Left colon (tissue), 2 donors: ENCODE results near the gene MAFG. TPM values are rescaled to one million over a fixed set of nuclear protein-coding genes. Genes with fewer than 3 reads are reported as not detected.
"Not testable (repeated sequence)": the region's sequence is repeated elsewhere in the genome, so short reads cannot be mapped to it uniquely, and the experiment has no call there.

Experiments used
- ATAC-seq: fragments of 200-7000 bp; cut with Tn5 transposase; one replicate; pipeline ENCODE4 v1.9.1; 2020; ENCODE audit warnings: mild to moderate bottlenecking, moderate library complexity
- DNase-seq, 2 donors: peaks; one replicate each; pipeline ENCODE4 v3.0.0-alpha.2; 2020
- intact Hi-C, 2 donors: fragments of 100-400 bp; cut with DNase I in 1 of 2; cut with micrococcal nuclease in 1 of 2; formaldehyde crosslinking; loops; one replicate each; pipeline versions ENCODE4 v1.11.2 to v1.14.0; 2022; cut with DNase I, micrococcal nuclease
- total RNA-seq, 2 donors: library from RNA; stranded (reverse); fragmentation: NEBNext Ultra II Directional; extraction: Animal tissue kit (Norgen Biotek cat#: 25700); gene quantifications; one replicate each; pipeline ENCODE4 v1.2.1, GENCODE V29; 2021
- donor health status: DM: no; HTN: no; CAD: no.
- donor health status: DM: yes; HTN: yes; CAD: no.

MAFG gene
- total RNA-seq, 2 donors from 2014 or later = 17.8 to 19.7 TPM

DNA sequence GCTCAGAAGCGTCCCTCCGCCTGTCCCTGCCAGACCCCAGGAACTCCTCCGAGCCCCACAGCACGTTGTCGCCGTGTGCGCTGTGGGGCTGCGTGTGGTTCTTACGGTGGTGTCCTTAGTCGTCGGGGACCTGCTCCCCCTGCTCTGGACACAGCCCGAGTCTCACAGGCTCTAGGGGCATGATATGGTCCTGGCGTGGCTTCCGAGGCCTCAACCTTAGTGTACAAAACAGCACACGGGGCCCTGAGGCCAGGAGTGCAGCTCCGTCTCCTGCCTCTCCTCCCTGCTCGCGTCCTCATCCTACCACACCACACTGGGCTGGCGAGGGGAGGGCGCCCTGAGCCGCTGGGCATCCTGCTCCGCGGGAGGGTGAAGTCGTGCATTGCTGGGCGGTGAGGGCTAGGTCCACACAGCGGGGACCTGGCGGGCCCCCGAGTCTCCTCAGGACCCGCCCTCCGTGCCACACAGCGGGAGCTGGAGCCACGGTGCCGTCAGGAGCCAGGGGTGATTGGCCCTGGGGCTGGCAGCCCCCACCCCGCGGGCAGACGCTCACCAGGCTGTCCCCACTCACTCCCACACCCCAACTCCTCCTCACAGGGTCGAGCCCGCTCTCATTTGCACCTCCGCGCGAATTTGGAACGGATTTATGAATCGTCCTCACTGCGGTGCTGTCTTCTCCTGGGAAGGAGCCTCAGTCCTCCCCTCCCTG is 1.2 kb upstream of the MAFG start:
- ATAC-seq (no peak), DNase-seq (peak in 1 of 2 donors; percentile 29)
- intact Hi-C loops = no loop called here

DNA sequence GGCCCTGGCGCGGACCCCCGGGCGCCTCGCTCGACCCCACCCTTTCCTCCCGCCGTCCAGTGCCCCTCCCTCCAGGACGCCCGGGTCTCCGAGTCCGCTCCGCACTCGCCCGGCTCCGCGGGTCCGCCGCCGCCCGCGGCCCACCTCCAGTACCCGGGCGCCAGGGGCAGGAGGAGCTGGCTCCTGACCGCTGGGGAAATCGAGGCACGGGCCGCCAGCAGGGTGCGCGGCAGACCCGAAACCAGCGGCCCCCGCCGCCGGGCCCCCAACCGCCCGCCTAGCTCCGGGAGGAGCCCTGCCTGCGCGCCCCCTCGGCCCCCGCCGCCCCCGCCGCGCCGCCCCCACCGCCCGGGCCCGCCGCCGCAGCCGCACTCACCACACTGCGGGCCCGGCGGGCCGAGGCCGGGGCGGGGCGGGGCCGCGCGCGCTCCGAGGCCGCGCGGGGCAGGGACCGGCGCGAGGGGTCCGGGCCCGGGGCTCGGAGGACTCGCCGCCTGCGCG is 333 bp downstream of the MAFG start:
- no peak for ATAC-seq
- intact Hi-C loops = no loop called here
- peak in 1 of 2 donors; percentile 45 for DNase-seq

DNA sequence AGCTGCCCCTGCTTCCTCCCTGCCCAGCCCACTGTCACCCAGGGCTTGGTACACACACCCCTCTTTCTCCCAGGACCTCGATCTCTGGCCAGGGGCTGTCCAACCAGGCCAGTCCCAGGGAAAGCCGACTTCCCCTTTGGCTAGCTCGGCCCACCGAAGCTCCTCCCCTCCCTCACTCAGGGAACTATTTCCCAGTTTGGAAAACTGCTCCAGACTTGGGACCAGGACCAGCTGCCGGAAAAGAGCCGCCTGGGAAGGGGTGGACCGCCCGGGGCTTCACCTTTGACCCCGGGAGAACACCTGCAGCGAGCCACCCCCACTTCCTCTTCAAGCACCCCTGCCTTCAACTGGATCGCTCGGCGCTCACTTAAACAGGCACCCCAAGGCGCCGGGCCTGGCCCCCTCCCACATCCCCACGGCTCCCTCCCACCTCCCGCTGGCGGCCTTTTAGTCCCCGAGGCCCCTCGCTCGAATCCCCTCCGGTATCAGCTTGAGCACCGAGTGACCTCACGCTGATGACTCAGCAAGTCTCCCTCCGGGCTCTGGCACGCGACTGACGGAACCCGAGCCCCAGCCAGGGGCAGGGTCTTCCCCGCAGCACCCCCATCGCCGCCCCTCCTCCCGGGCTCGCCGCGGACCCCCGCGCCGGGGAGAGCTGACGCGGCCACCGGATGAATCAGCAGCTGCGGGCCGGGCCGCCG is 934 bp downstream of the MAFG start:
- peak; percentile 86 to 96 for DNase-seq
- ATAC-seq = peak; percentile 72
- intact Hi-C loops = no loop called here

DNA sequence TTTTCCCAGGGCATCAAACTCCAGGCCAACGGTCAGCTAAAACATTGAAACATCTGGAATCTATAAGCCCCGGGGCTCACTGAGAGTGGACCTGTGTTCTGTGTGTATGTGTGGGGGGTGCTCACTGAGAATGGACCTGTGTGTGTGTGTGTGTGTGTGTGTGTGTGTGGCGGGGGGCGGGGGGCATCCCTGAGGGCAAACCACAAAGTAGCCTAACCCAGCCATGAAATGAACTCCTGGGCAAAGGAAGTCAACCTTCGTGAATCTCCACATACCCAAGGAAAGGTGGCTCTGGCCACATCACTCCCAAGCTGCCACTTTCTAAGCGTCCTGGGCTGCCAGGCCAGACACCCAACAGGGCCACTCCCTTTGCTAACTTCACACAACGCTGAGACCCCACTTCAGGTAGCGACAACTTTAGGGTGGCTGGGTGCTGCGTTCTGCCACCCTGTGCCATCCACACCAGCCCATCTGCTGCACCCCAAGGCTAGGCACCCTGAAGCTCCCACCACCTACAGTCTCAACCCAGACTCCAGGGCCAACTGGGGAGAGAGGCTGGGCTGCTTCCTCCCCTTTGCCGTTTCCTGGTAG is 1.6 kb downstream of the MAFG start:
- ATAC-seq (peak; percentile 1), DNase-seq (no peak)
- intact Hi-C loops = no loop called here

DNA sequence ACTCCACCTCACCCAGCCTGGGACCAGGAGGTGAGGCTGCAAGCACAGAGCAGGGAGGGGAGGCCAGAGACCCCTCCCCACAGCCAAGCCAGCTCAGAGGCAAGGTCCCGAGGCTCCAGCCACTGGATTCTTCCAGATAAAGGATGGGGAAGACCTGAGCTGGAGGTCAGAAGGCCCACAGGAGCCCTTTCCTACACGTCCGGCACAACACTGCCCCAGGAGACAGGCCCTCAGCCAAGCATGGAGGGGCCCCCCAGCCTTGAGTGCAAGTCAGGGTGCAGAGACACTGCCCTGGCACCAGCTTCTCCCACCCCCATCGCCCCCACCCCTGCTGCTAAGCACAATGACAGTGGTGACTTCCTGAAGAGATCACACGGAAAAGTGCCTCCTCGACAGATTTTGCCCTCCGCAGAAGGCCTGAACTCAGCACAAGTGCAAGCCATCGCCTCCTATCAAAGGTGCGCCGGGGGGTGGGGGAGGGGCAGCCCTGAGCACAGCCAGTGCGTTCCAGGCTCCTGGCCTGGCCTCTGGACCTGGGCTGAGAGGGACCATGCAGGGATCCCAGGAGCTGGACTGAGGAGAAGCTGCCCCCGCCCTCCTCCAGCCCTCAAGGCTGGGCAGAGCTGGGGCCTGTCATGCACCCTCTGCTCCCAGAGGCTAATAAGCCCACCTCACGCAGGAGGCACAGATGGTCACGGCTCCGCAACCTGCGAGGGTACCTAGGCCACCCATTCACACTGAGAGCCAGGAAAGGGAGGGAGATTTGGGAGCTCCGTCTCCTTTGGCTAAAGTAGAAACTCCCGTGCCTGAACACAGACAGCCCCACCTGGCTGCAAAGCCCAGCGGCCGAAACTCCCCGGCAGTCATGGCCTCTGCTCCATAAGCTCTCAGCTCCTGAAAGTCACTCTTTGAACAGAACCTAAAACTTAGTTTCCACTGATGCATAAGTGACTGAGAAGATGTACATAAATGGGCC is 2.7 kb downstream of the MAFG start:
- intact Hi-C loops = no loop called here
- DNase-seq (no peak), ATAC-seq (no peak)

DNA sequence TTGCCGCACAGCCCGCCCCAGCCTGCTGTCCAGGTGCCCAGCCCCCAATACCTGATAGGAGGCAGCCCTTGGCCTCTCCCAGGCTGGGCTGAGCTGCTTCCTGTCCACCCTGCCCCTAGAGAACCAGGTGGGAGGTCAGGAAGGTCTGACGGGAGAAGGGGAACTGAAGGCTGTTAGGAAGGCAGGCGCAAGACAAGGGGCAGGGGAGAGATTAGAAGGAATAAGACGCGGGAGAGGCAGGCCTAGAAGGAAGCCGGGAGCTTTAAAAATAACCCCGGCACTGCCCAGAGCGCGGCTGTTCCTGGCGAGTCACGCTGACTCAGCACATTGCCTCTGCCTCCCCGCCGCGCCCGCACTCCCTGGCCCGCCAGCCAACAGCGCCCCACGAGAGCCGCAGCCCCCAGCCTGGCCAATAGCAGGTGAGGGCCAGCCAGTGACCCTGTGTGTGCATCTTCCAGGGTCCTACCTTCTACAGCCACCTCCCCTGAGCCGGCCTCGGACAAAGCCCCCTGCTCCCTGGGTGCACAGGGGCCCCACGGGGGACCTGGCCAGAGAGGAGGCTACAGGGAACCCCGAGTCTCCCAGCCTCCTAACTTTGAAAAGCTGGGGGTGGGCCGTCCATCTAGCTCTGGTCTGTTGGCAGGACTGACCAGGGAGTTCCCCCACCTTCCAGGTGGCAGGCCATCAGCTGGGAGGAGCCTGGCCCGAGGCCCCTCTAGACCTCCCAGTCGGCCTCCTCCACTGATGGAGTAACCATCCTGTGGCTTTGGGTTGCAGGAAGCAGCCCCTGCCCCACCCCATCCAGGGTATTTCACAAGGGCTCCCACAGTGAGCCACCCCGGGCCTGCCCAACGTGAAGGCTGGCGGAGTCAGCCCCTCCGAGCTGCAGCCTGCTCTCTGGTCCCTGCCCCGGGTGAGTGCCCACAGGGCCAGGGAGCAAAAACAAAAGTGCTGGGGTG is 4.0 kb downstream of the MAFG start:
- ATAC-seq = peak; percentile 46
- peak; percentile 84 to 87 for DNase-seq
- intact Hi-C loops = no loop called here

DNA sequence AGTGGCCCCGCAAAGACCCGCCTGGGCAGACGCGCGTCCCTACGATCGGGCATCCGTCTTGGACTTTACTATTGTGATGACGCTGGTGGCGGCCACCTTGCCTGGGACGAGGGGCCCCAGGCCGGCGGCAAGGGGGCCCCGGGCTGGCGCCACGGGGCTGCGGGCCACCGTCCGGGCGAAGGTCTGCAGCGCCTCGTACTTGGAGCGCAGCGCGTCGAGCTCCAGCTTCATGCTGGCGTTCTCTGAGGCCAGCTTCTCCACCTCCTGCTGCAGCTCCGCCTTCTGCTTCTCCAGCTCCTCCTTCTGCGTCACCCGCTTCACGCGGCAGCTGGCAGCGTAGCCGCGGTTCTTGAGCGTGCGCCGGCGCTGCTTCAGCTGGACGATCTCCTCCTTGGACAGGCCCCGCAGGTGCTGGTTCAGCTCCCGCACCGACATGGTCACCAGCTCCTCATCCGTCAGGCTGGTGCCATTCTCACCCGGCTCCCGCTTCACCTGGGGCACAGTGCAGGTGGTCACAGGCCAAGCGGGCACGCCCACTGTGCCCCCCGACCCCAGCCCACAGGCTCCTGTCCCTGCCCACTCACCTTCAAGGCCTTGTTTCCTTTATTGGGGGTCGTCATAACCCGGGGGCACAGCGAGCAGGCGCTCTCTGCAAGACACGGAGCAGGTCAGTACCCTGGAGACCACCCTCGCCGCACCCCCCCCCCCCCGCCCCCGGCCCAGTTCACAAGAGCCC is 4.8 kb downstream of the MAFG start:
- ATAC-seq (no peak), DNase-seq (no peak)
- intact Hi-C loops = no loop called here

DNA sequence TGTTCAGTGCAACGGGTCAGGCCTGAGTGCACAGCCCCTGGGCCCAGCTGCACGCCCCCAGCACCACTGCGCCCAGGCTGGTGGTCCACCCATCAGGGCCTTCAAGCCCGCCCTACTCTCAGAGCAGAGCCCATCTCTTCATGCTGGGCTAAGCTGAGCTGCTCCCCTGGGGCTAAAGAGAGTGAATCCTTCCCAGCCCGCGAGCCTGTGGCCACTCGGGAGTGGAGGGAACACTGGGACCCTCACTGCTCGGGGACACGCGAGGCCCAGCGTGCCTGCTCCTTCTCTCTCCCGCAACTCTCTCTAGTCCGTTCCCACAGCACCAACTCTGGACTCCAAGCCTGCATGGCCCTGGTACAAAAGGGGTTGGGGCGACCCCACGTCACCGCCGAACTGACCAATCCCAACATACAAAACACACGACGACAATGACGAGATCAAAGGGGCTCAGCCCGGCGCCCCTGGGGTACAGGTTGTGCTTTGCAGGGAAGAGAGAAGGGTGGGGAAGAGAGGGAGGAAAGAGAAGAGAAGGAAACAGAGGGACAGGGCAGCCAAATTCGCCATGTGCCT is 5.5 kb downstream of the MAFG start:
- DNase-seq (no peak), ATAC-seq (no peak)
- intact Hi-C loops = no loop called here

DNA sequence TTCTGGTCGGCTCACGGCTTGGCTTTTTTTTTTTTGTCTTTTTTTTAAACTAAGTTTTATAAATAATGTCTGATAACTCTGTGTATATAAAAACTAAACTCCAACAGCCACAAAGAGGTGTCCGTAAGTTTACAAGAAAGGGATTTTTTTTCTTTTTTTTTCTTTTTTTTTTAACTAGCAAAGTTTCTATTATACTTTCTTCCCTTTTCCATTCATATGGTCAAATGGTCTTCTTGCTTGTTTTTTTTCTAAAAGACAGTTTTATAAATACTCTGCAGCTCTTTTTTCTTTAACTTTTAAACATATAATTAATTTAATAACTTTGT is 6.0 kb downstream of the MAFG start:
- DNase-seq = no peak
- no peak for ATAC-seq
- intact Hi-C loops = no loop called here

DNA sequence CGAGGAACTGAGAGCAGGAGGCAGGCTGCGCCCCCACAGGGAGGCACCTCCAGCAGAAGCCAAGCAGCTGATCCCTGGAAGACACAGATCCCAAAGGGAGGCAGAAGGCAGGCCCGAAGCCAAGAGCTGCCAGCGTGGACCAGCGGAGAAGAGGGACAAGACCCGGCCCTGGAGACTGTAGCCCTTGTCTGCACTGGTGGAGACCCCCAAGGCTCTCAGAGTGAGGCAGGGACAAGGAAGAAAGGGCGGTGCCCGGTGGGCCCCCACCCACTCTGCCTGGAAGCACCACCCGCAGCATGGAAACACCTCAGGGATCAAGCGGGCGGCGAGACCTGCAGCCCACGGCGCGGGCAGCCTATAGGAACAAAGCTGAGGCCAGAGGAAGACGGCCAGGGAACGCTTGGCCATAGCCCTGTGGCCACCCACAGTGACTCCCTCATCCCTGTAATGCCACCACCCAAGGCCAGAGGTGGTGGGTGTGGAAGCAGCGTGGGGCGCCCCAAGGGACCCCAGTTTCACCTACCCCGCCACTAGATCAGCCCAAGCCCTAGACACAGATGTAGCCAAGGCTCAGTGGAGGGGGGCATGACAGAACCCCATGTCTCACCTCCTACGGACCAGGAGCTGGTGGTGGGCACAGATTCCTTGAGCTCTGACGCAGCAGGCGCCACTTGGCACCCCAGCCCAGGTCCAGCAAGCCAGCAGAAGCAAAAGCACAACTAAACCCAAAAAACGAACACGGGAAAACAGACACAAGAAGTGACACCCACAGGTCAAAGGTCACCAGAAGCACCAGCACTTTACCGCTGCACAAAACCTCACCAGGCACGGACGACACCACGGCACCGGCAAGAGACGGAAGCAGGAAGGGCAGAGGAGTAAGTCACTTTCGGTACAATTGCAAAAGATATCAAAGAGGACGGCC is 6.7 kb downstream of the MAFG start:
- no peak for ATAC-seq
- DNase-seq = no peak
- intact Hi-C loops = no loop called here

DNA sequence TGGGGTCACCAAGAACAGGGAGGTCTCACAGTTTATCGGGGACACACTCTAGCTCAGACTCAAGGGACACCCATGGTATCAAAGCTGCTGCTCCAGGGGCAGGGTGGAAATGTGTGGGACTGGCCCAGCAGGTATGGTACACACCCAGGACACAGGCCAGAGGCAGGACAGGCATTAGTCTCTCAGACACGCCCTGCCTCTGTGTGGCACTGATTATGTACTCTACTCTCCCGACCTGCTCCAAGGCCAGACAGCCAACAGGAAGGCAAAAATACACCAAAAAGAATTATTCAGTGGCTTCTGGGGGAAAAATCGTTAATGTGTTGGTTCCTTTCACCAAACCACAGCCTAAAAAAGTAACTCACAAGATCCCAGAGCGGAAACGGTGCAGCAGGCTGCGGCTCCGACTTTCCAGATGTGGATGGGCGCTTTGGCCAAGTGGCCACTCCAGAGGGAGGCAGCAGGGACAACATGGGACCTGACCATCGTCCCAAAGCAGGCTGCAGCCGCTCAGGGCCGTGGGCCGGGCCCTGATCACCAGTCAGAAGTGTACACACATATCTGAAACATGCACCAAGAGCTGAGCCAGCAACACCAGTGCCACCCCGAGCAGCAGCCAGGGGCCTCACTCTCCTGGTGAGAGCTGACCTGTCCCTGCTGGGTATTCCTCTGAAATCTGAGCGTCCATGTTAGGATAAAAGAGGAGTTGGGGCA is 8.5 kb downstream of the MAFG start:
- DNase-seq = peak; percentile 82 to 88
- intact Hi-C loops = no loop called here
- peak; percentile 82 for ATAC-seq

DNA sequence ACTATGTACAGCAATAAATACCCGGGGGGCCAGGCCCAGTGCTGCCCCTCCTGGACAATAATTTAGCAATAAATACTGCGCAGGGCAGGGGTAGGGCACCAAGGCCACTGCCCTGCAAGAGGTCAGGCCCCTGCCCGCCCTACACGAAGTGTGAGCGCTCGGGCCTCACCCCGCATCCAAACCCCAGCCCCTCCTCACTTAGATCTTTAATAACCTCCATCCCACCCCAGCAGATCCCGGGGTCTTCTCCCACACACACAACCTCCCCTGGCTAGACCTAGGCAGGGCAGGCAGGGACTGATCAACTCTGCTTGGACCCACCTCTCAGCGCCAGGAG is 9.2 kb downstream of the MAFG start:
- peak; percentile 18 for ATAC-seq
- intact Hi-C loops, DNase-seq: not testable (repeated sequence)

DNA sequence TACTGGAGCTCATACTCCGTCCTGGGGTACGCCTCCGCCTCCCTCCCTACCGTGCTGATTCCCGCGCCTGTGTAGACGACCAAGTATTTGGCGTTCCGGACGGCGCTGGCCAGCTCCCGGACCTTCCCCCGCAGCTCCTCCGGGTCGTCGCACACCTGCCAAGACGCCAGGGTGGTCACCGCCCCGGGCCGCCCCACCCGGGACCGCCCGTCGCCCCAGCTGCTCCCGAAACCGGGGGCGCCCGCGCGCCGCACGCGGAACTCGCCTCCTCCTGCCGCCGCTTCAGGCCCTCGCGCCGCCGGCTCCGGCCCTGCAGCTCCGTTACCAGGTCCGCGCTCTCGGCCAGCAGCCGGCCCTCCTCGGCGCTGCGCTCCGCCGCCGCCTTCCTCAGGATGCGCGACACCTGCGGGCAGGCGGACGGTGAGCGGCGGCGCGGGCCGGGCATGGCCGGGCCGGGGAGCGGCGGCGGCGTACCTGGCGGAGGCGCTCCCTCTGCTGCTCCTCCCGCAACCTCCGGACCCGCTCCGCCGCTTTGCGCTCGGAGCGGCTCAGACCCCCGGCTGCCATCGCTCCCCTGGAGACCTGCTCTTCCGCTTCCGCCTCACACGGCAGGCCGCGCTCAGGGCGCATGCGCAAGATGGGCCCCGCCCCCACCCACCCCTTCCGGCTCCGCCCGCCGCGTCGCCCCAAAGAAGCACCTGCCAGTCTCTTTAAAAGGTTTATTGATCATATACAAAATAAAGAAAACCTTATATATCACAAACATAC is 9.8 kb downstream of the MAFG start, which contains the start of gene SIRT7:
Gene SIRT7 (minus strand): TSS at position 612 of the 768 bp plus-strand sequence. CDS start 45 bp downstream, at position 567.
- peak; percentile 75 for ATAC-seq
- intact Hi-C loops = no loop called here
- peak; percentile 73 to 82 for DNase-seq

DNA sequence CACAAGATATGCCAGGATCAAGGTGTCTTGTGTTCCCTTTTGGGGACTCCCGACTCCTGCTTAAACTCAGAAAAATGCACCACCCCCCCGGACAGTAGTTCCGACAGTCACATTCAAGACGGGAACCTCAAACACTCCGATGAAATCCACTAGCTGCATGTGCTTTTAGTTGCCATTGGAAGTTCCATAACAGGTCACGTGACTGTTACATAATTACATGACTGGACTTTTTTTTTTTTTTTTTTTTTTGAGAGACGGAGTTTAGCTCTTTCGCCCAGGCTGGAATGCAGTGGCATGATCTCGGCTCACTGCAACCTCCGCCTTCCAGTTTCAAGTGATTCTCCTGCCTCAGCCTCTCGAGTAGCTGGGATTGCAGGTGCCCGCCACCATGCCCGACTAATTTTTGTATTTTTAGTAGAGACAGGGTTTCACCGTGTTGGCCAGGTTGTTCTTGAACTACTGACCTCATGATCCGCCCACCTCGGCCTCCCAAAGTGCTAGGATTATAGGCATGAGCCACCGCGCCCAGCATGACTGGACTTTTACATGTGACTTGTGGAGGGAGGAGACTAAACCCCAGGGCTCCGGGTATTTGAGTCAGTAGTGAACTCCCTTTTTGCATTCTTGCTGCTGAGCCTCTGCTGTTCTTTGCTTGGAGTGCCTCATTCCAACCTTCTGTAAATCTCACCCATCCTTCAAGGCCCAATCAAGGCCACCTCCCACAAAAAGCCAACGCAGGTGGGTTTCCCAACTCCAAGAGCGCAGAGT is 11.1 kb downstream of the MAFG start:
- intact Hi-C loops = no loop called here
- DNase-seq = peak; percentile 56 to 73
- ATAC-seq = peak; percentile 49
